TTC549 (cell line): ENCODE measurements around the gene HOXB13.
"Not testable (repeated sequence)": the region's sequence is repeated elsewhere in the genome, so short reads cannot be mapped to it uniquely, and the experiment has no call there.

Experiments
- FAIRE-seq: peaks from 2 replicates; lab custom pipeline; 2012; peaks lifted over from hg19 to GRCh38; lab: Jason Lieb, UNC

Gene HOXB13

GRCh38 chr17:48726114-48726915 is 2.2 kb downstream of the HOXB13 start:
- no peak for FAIRE-seq

- no peak for FAIRE-seq
Measured at GRCh38 chr17:48725288-48726064, 3.1 kb downstream of the HOXB13 start.

GRCh38 chr17:48725004-48725287 is 3.6 kb downstream of the HOXB13 start:
- no peak for FAIRE-seq

- peak; percentile 26 for FAIRE-seq
Measured at GRCh38 chr17:48724251-48725003, 4.1 kb downstream of the HOXB13 start.

- FAIRE-seq = no peak
Measured at GRCh38 chr17:48723423-48724250, 4.9 kb downstream of the HOXB13 start.

GRCh38 chr17:48722915-48723422 is 5.6 kb downstream of the HOXB13 start, which contains the start of gene PRAC2:
TSS of gene PRAC2 (plus strand) at chr17:48723185. CDS start at chr17:48724411, 1,226 bp downstream.
- FAIRE-seq = no peak

- FAIRE-seq = no peak
Measured at GRCh38 chr17:48722201-48722907, 6.2 kb downstream of the HOXB13 start, which contains the start of gene PRAC1. TSS of gene PRAC1 (minus strand) at chr17:48722518. CDS start at chr17:48722392, 126 bp downstream.

GRCh38 chr17:48721009-48721402 is 7.5 kb downstream of the HOXB13 start:
- FAIRE-seq = no peak

- no peak for FAIRE-seq
Measured at GRCh38 chr17:48720266-48721008, 8.1 kb downstream of the HOXB13 start.

GRCh38 chr17:48719642-48720265 is 8.8 kb downstream of the HOXB13 start:
- no peak for FAIRE-seq

- no peak for FAIRE-seq
Measured at GRCh38 chr17:48718761-48719641, 9.5 kb downstream of the HOXB13 start.

GRCh38 chr17:48718227-48718760 is 10.3 kb downstream of the HOXB13 start:
- no peak for FAIRE-seq

- FAIRE-seq = no peak
Measured at GRCh38 chr17:48717367-48718226, 11.0 kb downstream of the HOXB13 start.

- not testable (repeated sequence) for FAIRE-seq
Measured at GRCh38 chr17:48716549-48716948, 12.0 kb downstream of the HOXB13 start.

GRCh38 chr17:48715496-48716399 is 12.8 kb downstream of the HOXB13 start:
- FAIRE-seq = no peak

GRCh38 chr17:48711128-48711527 is 17.4 kb downstream of the HOXB13 start:
- no peak for FAIRE-seq
